ENCODE results near the gene FJX1. TPM values are rescaled to one million over a fixed set of nuclear protein-coding genes. Genes with fewer than 3 reads are reported as not detected.

The FJX1 gene
- total RNA-seq, 4 donors from 2014 or later = not detected

DNA sequence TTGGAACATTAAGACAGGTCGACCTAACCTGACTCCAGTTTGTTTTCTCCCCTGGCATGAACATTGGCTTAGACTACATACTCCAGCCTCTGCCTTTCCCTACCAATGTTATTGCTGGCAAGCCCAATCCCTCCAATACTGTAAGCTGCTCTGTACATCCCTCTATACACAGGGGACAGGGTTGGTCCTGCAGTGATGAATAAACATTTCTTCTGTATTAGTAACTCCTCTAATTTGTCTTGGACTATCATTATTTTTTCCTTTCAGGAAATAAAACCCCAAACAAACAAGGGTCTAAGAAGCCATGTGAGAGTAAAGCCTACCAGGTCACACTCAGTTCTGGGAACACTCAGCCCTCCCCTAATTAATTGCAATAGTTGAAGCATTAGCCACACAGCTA is 35.1 kb upstream of the FJX1 start:
- Histone ChIP-seq H3K27ac (no peak overlapping the region), H3K4me3 (no peak overlapping the region), H3K4me1 (no peaks in the 10 kb centered on the region), H3K27me3 (no peaks in the 10 kb centered on the region), H3K9me3 (no peaks in the 10 kb centered on the region), H3K36me3 (no peaks in the 10 kb centered on the region)
- TF ChIP-seq, protein P1, sequence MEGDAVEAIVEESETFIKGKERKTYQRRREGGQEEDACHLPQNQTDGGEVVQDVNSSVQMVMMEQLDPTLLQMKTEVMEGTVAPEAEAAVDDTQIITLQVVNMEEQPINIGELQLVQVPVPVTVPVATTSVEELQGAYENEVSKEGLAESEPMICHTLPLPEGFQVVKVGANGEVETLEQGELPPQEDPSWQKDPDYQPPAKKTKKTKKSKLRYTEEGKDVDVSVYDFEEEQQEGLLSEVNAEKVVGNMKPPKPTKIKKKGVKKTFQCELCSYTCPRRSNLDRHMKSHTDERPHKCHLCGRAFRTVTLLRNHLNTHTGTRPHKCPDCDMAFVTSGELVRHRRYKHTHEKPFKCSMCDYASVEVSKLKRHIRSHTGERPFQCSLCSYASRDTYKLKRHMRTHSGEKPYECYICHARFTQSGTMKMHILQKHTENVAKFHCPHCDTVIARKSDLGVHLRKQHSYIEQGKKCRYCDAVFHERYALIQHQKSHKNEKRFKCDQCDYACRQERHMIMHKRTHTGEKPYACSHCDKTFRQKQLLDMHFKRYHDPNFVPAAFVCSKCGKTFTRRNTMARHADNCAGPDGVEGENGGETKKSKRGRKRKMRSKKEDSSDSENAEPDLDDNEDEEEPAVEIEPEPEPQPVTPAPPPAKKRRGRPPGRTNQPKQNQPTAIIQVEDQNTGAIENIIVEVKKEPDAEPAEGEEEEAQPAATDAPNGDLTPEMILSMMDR (IDR thresholded peaks at IDR 0.05) = no peak
- no peak for TF ChIP-seq POLR2A (IDR thresholded peaks at IDR 0.05)
- DNase-seq = no peak

DNA sequence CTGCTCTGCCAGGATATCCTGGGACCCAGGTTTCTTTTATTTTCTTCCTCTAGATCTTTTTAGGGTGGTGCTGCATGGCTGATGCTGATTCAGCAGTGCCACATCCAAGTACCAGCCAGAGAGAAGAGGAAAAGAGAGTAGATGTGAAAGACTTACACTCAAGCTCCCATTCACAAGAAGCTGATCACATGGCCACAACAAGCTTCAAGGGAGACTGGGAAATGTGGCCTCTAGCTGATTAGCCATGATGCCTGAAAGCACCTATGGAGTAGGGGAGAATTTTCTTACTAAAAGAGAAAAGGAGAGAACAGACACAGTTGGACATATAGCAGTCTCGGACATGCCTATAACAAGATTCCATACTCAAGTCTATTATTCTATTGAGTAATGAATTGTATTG is 34.4 kb upstream of the FJX1 start:
- H3K9me3 ChIP-seq = no peaks in the 10 kb centered on the region

DNA sequence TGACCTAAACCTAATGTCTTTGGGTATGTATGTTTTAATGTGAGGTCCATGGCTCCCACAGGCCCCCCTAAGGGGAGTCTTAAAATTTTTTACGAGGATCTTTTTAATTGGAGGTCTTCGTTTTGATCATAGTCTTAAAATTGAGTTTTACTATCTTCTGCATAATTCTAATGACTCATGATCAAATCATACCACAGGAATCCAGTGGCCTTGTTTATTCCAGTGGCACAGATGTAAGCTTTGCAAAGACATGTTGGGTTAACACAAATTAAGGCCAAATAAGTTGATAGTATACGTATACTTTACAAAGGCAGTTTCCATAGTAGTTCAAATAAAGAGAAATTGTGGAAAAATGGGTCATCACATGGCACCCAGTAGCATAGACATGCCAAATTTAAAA is 33.9 kb upstream of the FJX1 start:
- no peaks in the 10 kb centered on the region for H3K4me1 ChIP-seq
- no peak overlapping the region for H3K27ac ChIP-seq
- H3K4me3 ChIP-seq = no peak overlapping the region
- no peaks in the 10 kb centered on the region for H3K27me3 ChIP-seq
- no peak for DNase-seq
- TF ChIP-seq, protein P1 (IDR thresholded peaks at IDR 0.05) = no peak
- no peak for TF ChIP-seq POLR2A (IDR thresholded peaks at IDR 0.05)
- H3K36me3 ChIP-seq = no peaks in the 10 kb centered on the region
- no peaks in the 10 kb centered on the region for H3K9me3 ChIP-seq

More for the DNA sequence above, 34.4 kb upstream of the FJX1 start:
- Histone ChIP-seq H3K36me3 (no peaks in the 10 kb centered on the region), H3K4me3 (no peak overlapping the region), H3K27ac (no peak overlapping the region), H3K27me3 (no peaks in the 10 kb centered on the region), H3K4me1 (no peaks in the 10 kb centered on the region)
- TF ChIP-seq POLR2A (IDR thresholded peaks at IDR 0.05) = no peak
- TF ChIP-seq, protein P1 (IDR thresholded peaks at IDR 0.05) = no peak
- DNase-seq = no peak

DNA sequence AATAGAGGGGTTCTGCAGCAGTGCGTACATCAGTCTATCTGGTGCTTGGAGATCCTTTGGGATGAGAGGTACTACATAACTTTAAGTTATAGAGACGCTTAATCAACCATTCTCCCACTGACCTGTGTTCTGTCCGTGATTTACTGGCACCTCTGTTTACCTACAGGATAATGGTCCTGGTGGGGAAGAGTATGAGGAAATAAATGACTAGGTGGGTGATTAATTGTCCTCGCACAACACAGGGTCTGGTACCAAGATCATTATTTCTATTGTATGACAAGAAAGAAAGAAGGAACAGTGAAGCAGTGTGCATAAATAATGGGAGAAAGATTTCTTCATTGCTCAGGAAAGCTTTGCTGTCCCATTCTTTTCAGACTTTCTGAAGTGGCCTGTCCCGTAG is 32.8 kb upstream of the FJX1 start:
- DNase-seq = no peak
- H3K27me3 ChIP-seq = no peaks in the 10 kb centered on the region
- no peaks in the 10 kb centered on the region for H3K4me1 ChIP-seq
- H3K4me3 ChIP-seq = no peak overlapping the region
- H3K9me3 ChIP-seq = no peaks in the 10 kb centered on the region
- H3K27ac ChIP-seq = no peak overlapping the region
- H3K36me3 ChIP-seq = no peaks in the 10 kb centered on the region
- TF ChIP-seq, protein P1 (IDR thresholded peaks at IDR 0.05) = no peak
- no peak for TF ChIP-seq POLR2A (IDR thresholded peaks at IDR 0.05)

DNA sequence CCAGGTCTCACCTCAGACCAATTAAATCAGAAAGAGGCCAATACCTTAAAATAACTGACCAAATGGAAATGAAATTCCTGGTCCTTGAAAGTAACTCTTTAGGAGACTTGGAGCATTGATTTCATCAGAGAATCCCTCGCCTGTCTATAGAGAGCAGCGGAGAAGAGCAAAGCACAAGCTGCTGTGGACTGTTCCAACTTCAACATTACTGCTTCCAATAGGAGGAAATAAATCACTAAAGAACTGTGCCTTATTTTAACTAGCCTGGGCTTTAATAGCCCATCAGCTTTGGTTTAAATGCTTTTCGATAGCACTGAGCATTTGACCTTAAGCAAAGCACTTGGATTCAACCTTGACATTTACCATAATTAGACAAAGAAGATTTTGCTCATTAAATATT is 32.0 kb upstream of the FJX1 start:
- Histone ChIP-seq H3K4me1 (no peaks in the 10 kb centered on the region), H3K27me3 (no peaks in the 10 kb centered on the region), H3K36me3 (no peaks in the 10 kb centered on the region), H3K4me3 (no peak overlapping the region), H3K9me3 (no peaks in the 10 kb centered on the region), H3K27ac (no peak overlapping the region)
- DNase-seq = no peak
- TF ChIP-seq, protein P1 (IDR thresholded peaks at IDR 0.05) = no peak
- no peak for TF ChIP-seq POLR2A (IDR thresholded peaks at IDR 0.05)

DNA sequence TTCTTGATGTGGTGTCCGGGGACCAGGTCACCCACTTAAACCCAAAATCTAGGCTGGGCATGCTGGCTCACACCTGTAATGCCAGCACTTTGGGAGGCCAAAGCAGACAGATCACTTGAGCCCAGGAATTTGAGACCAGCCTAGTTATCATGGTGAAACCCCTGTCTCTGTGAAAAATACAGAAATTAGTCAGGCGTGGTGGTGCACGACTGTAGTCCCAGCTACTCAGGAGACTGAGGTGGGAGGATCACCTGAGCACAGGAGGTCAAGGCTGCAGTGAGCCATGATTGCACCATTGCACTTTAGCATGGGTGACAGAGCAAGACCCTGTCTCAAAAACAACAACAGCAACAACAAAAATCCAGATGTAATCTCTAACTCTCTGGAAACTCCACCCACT is 30.3 kb upstream of the FJX1 start:
- no peak for TF ChIP-seq POLR2A (IDR thresholded peaks at IDR 0.05)
- TF ChIP-seq, protein P1 (IDR thresholded peaks at IDR 0.05) = no peak
- H3K27me3 ChIP-seq = no peaks in the 10 kb centered on the region
- no peak for DNase-seq
- no peak overlapping the region for H3K4me3 ChIP-seq
- no peaks in the 10 kb centered on the region for H3K4me1 ChIP-seq
- no peaks in the 10 kb centered on the region for H3K9me3 ChIP-seq
- no peak overlapping the region for H3K27ac ChIP-seq
- H3K36me3 ChIP-seq = no peaks in the 10 kb centered on the region

All from Peyer's patch (tissue), 4 donors.